NCI-H2029 treated with DMSO at 0.1 percent for 48 hours (cell line): Measurements from ENCODE around the gene CCT4.
"Not testable (repeated sequence)": the region's sequence is repeated elsewhere in the genome, so short reads cannot be mapped to it uniquely, and the experiment has no call there.

Experiments used
- DNase-seq: peaks from one replicate; lab custom pipeline; 2025; lab: John Stamatoyannopoulos, UW

Gene CCT4

DNA sequence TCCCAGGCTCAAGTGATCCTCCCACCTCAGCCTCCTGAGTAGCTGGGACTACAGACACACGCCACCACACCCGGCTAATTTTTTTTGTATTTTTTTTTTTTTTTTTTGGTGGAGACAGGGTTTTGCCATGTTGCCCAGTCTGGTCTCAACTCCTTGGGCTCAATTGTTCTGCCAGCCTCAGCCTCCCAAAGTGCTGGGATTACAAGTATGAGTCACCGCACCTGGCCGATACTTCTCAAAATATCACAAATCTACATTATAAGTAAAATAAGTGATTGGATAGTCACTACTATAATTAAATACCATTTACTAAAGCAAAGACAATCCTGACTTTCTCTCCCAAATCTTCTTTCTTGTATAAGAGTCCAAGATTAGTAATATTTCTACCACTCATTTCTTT lies 9.1 kb downstream of the CCT4 start:
- DNase-seq = not testable (repeated sequence)

DNA sequence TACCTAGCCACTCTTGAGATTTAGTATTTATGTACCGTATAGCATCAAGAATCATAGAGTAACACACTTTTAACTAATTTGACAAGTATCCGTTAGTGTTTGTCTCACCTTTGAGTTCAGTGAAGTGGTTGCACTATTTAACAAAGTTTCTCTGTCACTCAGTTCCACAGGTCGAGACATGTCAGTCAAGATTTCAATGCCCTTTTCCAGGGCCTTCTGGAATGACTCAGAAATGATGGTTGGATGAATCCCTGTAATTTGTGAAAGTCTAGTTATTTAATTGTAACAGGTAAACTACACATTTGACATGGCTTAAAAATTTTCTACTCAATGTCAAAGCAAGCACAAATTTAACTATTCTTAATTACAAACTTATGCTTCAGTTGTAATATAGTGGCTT lies 9.7 kb downstream of the CCT4 start:
- DNase-seq = no peak

DNA sequence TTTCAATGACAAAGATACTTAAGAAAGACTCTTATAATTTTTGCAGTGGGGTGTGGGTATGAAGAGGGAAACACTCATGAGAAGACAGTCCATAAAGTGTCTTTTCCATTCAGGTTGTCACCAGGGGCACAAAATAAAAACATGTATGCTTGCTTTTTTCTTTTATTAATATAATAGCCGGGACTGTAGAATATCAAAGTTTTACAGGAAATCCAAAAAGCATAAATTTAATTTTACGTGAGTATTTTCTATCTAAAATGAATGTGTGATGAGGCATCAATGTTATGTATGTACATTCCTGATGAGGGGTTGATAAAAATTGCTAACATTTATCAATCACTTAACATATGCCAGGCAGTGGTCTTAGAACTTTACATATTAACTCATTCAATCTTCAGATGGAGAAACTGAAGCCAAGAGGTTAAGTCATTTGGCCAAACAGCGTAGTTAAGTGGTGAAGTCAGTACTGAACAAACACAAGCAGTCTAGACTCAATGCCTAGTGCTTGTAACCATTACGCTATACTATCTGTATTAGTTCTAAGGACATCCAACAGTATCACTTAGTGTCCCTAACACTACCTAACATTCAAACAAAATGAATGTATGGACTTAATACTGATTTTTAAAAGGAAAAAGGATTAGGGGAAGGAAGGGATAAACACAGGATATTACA lies 10.7 kb downstream of the CCT4 start:
- no peak for DNase-seq

DNA sequence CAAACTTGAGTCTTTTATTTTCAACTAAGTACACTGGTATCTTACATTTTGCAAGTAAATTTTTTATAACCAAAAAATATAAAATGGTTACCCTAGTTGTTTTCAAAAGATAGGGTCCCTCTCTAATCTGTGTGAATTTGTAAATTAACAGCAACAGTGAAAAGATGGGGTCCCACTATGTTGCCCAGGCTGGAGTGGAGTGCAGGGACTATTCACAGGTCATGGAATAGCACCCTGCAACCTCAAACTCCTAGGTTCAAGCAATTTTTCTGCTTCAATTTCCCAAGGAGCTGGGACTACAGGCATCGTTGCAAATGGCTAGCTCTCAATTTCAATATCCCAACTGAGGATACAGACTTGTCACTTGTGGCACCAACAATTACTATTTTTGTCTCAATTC lies 12.1 kb downstream of the CCT4 start:
- no peak for DNase-seq

DNA sequence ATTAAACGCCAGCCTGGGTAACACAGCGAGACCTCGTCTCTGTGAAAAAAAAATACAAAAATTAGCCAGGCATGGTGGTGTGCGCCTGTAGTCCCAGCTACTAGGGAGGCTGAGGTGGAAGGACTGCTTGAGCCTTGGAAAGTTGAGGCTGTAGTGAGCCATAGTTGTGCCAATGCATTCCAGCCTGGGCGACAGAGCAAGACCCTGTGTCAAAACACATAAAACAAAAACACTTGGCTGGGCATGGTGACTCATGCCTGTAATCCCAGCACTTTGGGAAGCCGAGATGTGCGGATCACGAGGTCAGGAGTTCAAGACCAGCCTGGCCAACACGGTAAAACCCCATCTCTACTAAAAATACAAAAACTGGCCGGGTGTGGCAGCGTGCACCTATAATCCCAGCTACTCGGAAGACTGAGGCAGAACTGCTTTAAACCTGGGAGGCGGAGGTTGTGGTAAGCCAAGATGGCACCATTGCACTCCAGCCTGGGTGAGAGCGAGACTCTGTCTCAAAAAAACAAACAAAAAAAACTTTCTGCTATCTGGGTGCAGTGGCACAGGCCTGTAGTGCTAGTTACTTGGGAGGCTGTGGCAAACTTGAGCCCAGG lies 21.9 kb downstream of the CCT4 start:
- DNase-seq = not testable (repeated sequence)

DNA sequence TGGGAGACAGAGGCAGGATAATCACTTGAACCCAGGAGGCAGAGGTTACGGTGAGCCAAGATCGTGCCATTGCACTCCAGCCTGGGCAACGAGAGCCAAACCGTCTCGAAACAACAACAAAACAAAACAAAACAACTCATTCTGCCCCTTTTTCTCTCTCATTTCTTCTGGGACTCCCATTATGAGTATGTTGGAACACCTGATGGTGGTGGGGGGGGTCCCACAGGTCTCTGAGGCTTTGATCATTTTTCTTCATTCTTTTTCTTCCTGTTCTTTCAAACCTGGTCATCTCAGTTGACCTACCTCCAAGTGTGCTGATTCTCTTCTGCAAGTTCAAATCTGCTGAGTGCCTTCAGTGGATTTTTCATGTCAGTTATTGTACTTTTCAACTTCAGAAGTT lies 26.4 kb downstream of the CCT4 start:
- no peak for DNase-seq

DNA sequence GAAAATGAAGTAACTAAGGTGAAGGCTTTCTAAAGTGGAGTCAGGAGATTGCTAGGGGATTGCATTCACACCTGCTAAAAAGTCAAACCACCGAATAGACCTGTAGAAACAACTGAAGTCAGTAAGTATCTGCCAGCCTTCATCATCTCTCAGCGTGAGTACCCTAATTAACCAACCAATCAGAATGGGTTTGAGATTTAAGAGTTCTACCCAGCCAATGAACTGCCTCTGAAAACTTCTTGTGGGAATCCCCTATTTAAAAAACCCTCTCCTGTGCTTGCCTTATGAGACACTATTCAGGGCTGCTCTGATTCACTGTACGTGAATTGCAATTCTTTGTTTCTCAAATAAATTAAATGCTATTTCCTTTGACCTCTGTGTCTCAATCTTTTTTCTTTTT lies 31.2 kb downstream of the CCT4 start:
- no peak for DNase-seq

DNA sequence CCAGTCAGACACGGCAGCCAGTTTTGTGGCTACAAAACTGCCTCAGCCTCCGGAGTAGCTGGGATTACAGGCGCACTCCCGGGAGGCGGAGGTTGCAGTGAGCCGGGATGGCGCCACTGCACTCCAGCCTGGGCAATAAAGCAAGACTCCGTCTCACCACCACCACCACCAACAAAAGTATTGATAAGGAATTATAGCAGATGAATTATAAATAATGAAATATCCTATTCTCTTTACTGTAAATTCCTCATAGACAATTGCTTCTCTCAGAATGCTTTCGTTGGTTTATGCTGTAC lies 33.2 kb downstream of the CCT4 start:
- no peak for DNase-seq

DNA sequence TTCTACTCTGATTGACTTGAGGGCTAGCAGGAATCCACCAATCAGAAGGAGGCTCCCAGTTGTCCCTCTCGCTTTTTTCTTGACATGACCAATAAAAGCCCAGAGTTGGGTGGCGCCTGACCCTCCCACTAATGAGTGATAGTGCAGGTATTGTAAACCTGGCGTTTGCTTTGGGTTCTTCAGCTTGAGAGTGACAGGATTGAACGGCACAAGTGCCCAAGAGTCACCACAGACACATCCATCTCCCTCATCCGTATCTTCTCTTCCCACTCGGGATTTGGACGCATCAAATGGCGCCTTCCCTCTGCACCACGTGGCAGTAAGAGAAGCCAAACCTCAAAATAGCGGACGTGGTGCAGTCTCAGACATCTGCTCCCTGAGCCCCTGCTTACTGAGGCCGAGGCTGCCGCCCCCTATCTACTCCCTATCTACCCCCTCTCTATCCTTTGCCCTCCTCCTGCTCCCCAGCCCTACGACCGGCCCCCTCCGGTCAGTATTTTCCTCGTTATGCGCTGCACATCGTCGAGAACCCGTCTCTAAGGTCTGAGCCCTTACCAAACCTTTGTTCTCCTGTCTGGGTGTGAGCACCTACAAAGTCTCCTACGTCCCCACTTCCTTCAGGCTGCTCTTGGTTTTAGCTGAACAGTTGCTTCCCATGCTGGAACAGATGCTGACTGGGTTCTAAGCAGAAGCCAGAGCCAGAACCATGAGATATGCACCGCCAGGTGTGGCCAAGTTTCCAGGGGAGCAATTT lies 33.7 kb downstream of the CCT4 start:
- DNase-seq = peak; percentile 95

DNA sequence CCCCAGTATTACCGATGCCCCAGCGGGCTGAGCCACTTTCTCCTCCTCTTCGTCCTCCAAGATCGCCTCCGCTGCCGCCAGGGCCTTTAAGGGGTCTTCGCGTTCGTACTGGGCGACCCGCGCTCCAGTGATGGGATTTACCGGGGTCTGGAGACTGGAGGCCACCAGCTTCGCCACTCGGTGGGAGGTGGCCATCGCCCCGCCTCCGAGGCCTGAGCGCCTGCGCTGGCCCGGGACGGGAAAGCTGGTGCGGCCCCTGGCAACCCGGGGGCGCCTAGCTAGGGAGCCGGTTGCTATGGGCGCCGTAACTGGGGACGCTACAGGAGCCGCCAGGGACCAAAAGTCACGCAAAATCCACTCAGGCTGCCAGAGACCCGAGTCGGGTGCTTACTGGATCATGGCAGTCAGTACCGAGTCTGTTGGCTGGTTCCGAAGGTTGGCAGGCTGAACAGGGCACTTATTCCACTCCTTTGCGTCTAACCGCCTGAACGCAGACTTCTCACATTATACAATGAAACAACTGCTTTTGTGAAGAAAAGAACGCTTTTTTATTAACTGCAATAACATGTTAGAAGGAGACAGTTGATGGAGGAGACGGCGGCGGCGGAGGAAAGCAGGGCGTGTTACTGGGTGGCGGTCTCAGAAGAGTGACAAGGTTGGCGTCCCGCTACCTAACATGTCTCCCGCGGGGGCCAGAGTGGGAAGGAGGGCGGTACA lies 34.5 kb downstream of the CCT4 start, which contains the start of gene FAM161A:
TSS of gene FAM161A (minus strand) at position 214 of the 717 bp plus-strand sequence. CDS start at position 195, 19 bp downstream.
- DNase-seq = peak; percentile 57

DNA sequence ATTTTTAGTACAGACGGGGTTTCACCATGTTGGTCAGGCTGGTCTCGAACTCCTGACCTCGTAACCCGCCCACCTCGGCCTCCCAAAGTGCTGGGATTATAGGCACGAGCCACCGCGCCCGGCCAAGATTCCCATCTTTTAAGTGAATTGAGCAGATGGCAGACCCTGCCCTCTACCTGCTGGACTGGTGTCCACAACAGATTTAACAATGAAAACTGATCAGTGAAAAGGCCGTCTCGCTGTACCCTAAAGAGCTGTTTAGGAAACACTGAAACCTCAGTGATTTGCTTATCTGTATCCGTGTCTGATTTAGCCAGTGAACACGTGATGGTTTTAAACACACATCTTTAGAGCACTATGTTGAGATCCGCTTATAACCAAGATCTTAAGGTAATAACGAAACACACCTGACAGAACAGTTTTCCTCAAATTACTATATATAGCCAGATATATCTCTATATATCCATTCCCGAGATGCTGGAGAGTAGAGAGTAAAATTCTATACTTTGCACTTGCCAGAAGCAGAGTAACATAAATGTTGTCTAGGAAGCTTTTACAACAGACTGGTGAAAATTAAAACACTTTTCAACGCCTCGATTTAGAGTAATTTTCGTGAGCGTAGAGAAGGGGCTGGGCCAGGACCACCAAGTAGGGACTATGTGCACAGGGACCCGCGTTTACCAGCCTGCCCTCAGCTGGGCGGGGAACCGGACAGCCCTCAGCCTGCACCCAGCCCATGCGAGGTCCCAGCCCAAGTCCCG lies 35.2 kb downstream of the CCT4 start:
- DNase-seq = no peak

DNA sequence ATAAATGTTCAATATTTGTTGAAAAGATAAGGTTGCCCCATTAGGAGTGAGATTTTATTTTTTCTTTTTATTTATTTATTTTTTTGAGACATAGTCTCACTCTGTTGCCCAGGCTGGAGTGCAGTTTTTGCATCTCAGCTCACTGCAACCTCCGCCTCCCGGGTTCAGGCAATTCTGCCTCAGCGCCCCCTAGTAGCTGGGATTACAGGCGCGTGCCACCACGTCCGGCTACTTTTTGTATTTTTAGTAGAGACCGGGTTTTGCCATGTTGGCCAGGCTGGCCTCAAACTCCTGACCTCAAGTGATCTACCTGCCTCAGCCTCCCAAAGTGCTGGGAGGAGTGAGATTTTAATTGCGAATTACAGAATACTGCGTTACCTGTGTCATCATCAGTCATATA lies 37.2 kb downstream of the CCT4 start:
- not testable (repeated sequence) for DNase-seq

DNA sequence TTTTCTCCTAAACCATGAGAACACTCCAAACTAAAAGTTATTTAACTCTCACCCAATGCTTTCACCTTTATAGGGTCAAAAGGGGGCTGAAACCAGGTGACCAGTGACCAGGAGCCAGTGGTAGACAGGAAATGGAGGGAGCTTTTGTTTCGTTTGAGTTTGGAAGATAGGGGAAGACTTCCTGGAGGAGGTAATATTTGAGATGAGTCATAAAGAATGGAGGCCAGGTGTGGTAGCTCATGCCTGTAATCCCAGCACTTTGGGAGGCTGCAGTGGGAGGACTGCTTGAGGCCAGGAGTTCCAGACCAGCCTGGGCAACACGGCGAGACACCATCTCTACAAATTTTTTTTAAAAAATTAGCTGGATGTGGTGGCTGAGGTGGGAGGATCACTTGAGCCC lies 43.1 kb downstream of the CCT4 start:
- DNase-seq = no peak

DNA sequence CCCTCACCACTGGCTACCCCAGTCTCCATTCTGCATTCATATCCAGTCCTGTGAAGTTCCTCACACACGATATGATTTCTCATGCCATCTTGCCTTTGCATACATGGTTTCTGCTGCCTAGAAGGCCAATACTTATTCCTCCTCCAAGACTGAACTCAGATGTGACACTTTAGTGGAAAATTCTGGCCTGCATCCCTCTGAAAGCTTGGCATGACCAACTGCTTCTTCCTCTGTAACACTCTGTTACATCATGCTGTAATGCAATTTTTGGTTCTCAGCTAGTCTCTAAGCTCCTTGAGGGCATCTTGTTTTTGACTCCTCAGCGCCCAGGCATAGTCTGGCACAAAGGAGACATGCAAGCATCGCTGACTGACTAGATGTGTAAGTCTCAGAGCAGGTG lies 47.2 kb downstream of the CCT4 start:
- no peak for DNase-seq

DNA sequence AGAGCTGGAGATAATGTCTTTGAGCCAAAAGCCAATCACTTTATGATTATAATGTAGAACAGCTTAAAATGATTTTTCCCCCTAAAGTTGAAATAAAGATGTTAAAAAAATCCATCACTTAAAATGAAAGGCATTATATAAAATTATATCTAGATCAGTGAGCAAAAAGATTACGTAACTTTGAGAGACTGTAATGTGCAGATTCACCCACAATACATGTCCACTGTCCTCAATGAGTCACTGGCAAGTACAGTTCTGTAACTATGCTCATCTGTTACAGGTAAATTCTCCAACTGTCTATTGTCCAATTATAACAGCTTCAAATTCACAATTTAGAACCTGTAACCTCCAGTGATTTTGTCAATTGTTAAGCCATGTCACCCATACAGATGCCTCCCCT lies 53.6 kb downstream of the CCT4 start:
- DNase-seq = no peak

DNA sequence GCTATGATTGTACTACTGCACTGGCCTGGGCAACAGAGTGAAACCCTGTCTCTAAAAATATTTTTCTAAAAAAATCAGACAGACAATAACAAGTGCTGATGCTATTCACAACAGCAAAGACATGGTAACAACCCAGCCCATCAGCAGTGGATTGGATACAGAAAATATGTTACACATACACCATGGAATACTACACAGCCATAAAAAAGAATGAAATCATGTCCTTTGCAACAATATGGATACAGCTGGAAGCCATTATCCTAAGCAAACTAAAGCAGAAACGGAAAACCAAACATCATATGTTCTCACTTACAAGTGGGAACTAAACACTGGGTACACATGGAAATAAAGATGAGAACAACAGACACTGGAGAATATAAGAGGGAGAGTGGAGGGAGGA lies 54.5 kb downstream of the CCT4 start:
- DNase-seq = no peak

DNA sequence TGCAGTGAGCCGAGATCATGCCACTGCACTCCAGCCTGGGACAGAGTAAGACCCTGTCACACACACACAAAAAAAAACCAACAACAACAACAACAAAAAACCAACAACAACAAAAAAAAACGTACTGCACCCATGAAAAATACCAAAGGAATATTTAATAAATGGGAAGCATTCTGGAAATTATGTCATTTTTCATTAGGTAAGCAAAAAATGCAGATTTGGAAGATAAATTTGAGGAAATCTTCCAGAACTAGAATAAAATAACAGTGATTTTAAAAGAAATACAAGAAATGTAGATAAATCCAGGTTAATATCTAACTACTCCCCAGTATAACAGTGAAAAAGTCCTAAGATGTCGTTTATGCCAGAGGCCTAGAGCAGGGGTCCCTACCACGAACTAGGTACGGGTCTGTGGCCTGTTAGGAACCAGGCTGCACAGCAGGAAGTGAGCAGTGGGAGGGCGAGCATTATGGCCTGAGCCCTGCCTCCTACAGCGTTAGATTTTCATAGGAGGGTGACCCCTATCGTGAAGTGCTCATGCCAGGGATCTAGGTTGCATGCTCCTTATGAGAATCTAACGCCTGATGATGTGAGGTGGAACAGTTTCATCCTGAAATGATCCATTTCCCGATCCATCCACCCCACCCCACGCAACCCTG lies 56.1 kb downstream of the CCT4 start:
- DNase-seq = no peak

DNA sequence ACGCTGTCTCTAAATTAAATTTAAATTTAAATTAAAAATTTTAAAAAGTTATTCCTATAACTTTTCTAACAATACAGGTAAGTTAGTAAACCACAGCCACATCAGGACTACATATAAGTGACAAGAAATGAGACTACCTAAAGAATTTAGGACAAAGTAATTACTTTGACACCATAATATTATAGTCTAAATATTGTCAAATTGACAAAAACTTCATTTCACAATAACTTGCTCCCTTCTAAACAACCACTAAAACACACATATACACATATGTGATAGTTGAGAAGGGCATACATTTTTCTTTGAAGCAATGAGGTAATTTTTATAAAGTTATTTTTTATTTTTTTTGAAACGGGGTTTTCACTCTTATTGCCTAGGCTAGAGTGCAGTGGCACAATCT lies 66.2 kb downstream of the CCT4 start:
- no peak for DNase-seq
